ENCODE results near the gene COQ10A.
"Not testable (repeated sequence)": the region's sequence is repeated elsewhere in the genome, so short reads cannot be mapped to it uniquely, and the experiment has no call there.

Gene COQ10A

DNA sequence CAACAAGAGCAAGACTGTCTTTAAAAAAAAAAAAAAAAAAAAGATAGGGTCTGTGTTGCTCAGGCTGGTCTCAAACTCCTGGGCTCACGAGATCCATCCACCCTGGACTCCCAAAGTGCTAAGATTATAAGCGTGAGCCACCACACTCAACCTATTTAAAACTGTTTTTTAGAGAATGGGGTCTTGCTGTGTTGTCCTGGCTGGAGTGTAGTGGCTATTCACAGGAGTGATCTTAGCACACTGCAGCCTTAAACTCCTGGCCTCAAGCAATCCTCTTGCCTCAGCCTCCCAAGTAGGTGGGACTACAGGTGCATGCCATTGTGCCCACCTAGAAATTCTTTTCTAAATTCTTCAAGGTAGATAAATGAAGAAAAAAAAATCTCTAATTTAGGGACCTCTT is 7.6 kb downstream of the COQ10A start:
- no peak for DNase-seq (ENCODE audit: low read depth in 2 of 3, low spot score in 2 of 3)

DNA sequence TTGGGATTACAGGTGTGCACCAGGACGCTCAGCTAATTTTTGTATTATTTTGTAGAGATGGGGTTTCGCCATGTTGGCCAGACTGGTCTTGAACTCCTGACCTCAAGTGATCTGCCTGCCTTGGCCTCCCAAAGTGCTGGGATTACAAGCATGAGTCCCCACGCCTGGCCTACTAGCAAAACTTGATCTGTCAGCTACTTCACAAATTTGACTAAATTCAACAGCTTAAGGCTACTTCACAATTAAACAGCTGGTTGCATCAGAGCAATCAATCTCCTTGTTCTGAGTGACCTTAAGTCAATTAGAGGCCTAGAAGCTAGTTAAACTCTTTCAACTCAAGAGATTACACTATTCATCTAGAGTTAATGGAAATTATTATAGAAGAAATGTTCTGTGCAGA is 12.2 kb downstream of the COQ10A start:
- DNase-seq (ENCODE audit: low read depth in 2 of 3, low spot score in 2 of 3), result no peak

DNA sequence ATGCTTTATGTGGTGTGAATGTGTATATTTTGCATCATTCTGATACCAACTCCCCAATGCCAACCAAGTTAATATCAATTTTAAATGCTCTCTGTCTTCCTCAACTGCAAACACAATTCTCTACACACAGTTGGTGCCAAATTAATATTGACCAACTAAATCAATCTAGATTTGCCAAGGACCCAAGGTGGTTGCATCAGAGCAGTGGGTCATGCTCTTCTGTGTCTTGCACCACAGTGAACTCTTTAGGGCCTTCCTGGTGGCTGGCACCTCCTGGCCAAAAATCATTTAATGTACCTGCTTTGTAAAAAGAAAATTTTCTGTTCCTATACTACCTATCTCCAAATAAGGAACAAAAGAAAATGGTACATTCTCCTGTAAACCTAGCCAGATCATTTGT is 14.1 kb downstream of the COQ10A start:
- no peak for DNase-seq (ENCODE audit: low read depth in 2 of 3, low spot score in 2 of 3)

DNA sequence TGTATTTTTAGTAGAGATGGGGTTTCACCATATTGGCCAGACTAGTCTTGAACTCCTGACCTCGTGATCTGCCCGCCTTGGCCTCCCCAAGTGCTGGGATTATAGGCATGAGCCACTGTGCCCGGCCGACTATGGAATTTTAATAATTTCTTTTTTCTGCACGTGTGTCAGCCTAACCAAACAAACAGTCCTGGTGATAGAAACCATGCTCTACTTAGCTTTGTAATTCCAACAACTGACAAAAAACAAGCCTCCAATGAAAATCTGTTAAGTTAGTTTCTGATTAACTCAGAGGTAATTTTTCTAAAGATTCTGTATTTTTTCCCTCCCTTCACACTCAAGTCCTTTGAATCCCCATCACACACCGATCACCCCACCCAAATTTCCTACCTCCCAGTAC is 15.3 kb downstream of the COQ10A start:
- DNase-seq (ENCODE audit: low read depth in 2 of 3, low spot score in 2 of 3), result no peak

DNA sequence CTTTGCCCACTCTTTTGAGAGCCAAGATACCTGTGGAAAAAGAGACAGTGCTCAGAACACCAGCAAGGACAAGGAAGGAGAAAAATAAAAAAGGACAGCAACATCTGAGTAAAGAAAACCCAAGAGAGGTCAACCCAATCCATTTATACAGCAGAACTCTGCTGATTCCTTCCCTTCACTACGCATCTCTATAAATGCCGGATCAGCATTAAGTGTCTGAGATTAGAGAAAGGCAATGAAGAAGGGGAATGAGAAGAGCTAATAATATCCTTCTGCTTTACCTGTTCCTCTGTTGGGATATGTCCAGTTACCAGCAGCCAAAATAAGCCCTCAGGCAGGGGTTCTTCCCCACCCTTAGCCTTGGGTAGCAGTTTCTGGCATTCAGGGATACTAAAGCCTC is 15.8 kb downstream of the COQ10A start:
- no peak for DNase-seq (ENCODE audit: low read depth in 2 of 3, low spot score in 2 of 3)

DNA sequence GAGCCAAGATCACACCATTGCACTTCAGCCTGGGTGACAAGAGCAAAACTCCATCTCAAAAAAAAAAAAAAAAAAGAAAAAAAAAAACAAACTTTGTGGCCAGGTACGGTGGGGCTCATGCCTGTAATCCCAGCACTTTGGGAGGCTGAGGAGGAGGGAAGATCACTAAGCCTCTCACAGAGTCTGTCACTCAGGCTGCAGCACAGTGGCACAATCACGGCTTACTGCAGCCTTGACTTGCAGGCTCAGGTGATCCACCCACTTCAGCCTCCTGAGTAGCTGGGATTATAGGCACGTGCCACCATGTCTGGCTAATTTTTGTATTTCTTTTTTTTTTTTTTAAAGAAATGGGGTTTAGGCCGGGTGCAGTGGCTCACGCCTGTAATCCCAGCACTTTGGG is 17.5 kb downstream of the COQ10A start:
- not testable (repeated sequence) for DNase-seq (ENCODE audit: low read depth in 2 of 3, low spot score in 2 of 3)

DNA sequence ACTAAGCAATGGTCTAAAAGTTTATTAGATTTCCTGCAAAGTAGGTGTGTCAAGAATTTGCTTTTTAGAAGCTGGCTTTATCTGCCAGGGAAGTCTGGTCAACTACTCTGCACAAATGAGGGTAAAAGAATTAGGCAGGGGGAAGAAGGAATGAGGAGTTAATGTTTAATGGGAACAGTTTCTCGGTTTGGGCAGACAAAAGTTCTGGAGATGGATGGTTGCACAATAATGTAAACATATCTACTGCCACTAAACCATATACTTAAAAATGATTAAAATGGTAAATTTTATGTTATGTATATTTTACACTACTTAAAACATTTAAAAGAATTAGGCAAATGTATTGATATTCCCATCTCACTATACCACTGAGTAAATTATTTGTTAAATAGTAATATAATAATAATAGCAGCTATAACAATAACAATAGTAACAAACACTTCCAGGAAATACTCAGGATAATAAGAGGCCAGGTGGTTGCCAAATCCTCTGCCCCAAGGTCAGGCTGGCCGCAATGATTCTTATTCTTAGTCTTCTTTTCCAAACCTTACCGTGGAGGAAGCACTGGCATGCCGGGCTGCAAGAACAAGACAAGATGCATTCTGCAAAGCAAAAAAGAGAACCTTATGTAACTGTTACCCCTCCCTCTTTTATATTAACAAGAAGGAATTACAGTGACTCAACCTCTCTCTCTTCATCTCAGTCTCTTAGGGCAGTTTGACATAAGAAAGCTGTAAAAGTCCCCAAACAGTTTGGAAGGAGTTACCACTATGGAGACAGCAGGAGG is 19.5 kb downstream of the COQ10A start:
- DNase-seq (ENCODE audit: low read depth in 2 of 3, low spot score in 2 of 3), result no peak

DNA sequence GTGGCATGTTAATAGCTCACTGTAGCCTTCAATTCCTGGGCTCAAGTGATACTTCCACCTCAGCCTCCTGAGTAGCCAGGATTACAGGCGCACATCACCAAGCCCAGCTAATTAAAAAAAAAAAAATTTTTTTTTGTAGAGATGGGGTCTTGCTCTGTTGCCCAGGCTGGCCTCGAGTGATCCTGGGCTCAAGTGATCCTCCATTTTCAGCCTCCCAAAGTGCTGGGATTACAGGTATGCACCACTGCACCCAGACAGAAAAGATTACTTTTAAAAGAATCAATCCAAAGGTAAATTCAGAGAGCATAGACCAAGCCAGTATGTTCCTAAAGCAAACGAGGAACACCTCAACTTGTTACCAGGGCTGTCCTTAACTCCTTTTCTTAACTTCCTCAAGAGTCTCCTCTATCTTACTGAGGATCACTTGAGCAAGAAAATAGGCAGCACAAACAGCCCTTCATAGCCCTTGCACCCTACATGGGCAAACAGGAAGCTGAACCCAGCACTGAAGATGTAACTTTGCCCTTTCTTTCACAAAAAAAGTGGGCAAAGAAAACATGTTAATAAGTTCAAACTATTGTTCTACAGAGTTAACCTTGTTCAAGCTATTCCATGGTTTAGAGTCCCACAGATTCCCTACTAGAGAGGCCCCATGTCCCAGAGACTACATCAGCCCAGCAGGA is 22.1 kb downstream of the COQ10A start:
- DNase-seq (ENCODE audit: low read depth in 2 of 3, low spot score in 2 of 3), result no peak

DNA sequence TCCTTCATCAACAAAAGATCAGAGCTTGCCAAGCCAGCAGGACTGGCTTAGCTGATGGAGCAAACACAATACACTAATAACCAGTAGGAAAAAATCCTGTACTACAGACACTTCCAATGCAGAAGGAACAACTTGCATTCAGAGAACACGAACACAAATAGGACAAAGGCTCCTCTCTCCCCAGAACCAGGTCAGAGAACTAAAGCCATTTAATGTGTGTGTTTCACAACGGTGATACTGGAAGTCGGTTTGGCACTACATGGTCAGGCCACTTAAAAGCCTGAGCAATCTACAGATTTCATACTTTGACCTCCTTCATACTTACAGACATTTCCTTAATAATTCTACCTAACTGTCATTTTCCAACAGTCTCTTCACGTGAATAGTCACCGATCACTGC is 27.1 kb downstream of the COQ10A start:
- DNase-seq (ENCODE audit: low read depth in 2 of 3, low spot score in 2 of 3), result no peak

DNA sequence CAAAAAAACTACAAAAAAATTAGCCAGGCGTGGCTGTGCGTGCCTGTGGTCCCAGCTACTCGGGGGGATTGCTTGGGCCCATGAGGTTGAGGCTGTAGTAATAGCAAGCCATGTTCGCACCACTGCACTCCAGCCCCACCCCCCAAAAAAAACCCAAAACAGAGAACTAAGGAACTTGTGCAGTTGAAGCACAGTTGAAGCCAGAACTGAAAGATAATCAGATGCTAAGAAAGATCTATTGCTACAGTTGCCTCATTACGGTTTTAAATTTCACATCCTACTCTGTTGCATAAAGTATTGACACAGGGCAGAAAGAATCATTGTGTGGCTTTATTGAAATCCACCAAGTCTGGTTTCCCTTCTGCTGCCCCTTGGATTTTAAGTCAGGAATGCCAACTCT is 29.6 kb downstream of the COQ10A start:
- DNase-seq (ENCODE audit: low read depth in 2 of 3, low spot score in 2 of 3), result no peak

DNA sequence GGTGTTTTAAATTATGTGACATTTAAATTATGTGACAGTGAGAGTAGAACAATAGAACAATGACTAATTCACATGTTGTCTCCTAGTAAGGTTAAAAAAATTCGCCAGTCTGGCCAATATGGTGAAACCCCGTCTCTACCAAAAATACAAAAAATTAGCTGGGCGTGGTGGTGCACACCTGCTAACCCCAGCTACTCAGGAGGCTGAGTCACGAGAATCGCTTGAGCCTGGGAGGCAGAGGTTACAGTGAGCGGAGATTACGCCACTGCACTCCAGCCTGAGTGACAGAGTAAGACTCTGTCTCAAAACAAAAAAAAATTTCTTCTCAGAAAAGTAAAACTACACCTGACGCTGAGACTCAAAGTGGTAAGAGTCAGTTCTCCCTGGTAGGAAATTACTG is 30.7 kb downstream of the COQ10A start:
- no peak for DNase-seq (ENCODE audit: low read depth in 2 of 3, low spot score in 2 of 3)

DNA sequence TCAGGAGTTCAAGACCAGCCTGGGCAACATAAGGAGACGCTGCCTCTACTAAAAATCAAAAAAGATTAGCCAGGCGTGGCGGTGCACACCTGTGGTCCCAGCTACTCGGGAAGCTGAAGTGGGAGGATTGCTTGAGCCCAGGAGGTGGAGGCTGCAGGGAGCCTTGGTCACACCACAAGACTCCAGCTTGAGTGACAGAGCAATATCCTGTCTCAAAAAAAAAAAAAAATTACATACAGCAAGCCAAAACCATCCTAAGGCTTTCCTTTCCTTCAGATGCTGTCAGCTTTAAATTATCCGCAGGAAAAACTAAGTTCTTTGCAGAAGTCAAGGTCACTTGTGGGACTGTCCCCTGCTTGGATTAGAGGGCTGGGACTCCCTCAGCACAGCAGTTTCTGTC is 32.1 kb downstream of the COQ10A start:
- DNase-seq (ENCODE audit: low read depth in 2 of 3, low spot score in 2 of 3), result no peak

DNA sequence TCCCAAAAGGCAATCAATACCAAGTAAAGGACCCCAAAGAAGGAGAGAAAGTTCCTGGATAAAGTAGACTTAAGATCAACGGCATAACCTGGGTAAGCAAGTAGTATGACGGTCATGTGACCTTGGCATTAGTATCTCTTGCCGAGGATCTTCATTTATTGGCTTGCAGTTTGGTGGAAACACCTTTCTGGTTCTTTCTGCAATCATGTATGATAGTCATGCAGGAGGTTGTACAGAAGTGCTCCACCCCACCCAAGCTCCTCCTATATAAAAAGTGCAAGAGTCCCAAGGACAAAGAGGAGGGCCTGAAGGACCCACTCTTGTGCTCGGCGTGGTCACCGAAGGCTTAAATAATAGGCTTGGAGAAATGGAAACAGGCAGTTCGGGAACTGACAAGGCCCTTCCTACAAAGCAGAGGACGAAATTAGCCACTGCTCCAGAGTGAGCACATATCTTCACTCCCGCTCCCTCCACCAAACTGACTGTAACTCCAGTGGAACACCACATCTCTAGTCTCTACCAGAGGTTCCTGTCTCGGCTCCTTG is 32.6 kb downstream of the COQ10A start:
- DNase-seq (ENCODE audit: low read depth in 2 of 3, low spot score in 2 of 3), result peak in 1 of 3 experiments; percentile 22

DNA sequence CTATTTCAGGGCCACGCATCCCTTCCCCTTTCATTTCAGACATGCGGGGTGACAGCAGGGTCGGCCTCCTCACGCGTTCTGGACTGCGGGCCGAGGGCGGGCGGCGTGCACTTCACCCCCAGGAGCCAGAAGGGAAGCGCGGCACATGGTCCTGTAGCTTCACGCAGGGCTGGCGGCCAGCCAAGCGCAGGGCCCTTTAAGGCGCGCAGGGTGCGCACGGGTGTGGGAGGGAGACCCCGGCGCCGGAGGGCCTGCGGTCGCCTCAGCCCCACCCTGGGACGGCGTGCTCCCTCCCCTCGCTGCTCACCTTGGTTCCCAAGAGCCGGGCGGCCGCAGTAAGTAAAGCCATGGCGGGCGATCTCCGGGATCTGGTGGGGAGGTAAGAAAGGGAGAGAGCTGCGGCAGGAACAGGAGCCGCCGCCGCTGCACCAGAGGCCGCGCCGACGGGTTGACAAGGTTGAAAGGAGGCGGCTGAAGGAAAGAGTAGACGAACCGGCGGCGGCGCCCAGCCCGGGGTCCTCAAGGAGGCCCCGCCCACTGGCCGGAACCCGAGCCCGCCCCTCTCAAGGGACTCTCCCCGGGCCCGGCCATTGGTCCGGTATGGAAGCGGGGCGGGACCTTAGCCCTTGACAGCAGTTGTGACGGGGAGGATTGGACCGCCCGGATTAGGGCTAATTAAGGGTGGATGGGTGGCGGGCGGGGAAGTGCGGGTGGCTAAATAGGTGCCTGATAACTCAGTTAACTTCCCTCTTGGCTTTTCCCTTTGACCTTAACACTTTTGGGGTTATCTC is 33.3 kb downstream of the COQ10A start, which contains the start of gene CS:
CS (minus strand) TSS at position 478 of the 791 bp plus-strand sequence; CDS start at position 349, 129 bp downstream.
- DNase-seq (ENCODE audit: low read depth in 2 of 3, low spot score in 2 of 3), result peak; percentile 91 to 97 (median 95)

DNA sequence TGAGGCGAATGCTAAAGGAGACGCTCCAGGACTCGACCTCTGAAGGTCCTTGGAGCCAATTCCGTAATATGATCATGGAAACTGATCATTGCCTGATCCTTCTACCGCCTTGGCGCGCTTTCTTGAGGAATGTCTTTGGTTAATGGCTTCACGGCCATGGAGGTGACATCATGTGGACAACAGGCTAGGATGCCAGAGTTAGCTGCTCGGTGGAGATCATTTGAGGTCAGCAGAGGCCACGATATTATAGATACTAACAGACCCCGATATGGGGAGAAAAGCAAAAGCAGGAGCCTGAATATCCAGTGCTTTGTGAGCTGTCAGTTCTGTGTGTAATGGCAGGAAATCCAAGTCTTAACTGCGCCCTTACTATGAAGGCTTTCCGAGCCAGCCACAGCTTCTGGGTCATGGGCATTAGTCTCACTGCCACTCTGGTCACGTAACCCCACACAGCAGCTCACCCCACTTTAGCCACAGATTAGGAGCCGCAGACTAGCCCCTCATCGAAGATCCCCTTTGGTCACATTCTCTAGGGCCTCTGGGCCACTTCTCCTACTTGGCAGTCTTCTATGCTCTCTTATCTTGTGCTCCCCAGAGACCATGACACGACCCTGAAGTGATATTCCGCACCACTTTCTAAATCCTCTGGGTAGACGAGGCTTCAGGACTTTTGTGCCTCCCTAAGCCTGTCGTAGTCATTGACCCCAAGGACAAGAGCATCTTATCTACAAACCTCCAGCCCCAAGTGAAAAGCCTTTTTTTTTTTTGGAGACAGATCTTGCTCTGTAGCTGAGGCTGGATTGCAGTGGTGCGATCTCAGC is 34.1 kb downstream of the COQ10A start:
- no peak for DNase-seq (ENCODE audit: low read depth in 2 of 3, low spot score in 2 of 3)

DNA sequence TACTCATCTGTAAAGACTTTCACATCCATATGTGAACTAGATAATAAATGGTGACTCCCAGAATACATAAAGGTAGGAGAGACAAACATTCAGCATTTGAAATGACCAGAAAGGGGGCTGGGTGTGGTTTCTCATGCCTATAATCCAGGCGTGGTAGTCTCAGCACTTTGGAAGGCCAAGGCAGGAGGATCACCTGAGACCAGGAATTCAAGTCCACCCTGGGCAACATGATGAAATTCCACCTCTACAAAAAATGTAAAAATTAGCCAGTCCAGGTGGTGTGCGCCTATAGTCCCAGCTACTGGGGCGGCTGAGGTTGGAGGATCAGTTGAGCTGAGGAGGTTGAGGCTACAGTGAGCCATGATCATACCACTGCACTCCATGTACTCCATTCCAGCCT is 37.5 kb downstream of the COQ10A start:
- DNase-seq (ENCODE audit: low read depth in 2 of 3, low spot score in 2 of 3), result no peak

DNA sequence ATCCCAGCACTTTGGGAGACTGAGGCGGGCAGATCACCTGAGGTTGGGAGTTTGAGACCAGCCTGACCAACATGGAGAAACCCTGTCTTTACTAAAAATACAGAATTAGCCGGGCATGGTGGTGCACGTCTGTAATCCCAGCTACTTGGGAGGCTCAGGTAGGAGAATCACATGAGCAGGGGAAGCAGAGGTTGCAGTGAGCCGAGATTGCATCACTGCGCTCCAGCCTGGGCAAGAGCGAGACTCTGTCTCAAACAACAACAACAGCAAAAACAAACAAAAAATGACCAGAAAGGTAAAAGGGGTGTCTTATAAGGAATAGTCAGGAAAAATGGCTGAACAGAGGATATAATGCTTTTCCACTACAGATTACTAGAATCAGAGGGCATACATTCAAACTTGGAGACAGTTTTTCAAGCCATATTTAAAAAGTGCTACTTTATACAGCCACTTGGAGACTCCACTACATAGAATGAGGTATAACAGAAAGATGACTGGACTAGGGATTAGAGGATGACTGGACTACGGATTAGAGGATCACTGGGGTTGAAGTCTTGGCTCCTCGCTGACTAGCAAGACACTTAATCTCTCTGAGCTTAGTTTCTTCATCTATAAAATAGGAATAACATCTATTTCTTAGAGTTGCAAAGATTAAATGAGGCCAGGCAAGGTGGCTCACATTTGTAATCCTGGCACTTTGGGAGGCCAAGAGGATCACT is 38.3 kb downstream of the COQ10A start:
- DNase-seq (ENCODE audit: low read depth in 2 of 3, low spot score in 2 of 3), result no peak

DNA sequence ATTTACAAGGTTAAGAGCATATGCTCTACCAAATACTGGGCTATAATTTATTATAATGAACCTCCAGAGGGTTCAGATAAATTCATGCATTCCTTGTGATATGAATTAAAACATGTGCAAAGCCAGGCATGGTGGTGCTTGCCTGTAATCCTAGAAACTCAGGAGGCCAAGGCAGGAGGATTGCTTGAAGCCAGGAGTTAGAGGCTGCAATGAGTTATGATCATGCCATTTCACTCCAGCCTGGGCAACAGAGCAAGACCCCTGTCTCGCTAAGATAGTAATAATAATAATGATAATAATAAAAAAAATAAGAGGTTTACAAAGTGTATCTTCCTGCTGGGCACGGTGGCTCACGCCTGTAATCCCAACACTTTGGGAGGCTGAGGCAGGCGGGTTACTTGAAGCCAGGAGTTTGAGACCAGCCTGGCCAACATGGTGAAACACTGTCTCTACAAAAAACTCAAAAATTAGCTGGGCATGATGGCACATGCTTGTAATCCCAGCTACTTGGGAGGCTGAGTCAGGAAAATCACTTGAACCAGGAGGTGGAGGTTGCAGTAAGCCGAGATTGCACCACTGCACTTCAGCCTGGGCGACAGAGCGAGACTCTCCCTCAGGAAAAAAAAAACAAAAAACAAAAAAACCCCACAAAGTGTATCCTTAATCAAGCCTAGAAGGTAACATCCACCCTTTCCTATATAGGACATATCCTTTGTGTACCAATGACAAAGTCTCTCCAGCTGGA is 40.7 kb downstream of the COQ10A start:
- DNase-seq (ENCODE audit: low read depth in 2 of 3, low spot score in 2 of 3), result no peak

DNA sequence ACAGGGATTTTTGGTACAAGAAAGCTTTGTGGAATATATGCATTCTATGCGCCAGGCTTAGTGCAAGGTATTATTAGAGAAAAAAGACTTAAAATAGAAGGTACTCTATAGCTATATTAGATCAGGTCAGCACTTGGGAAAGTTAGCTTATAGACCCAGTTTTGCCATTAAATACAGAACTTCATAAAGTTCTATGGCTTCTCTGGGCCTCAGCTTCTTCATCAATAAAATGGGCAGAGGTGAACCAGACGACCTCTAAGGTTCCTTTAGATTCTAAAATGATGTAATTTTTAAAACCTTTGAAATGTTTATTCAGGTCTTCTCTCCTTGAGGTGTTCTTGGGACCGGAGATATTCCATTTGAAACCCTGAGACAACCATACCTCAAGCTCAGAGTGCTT is 42.0 kb downstream of the COQ10A start:
- DNase-seq (ENCODE audit: low read depth in 2 of 3, low spot score in 2 of 3), result no peak
